A549 (cell line): Measurements from ENCODE around the gene EBLN2.

ENCODE experiments used
- CEBPB ChIP-seq, 2 experiments: fragments of >200 bp in 1 of 2; sonication (Bioruptor Twin) in 1 of 2; formaldehyde crosslinking in 1 of 2; IDR thresholded peaks; 2 replicates each; pipeline ENCODE4 v1.6.1; 2012 to 2016
- CHD4 ChIP-seq: fragments of 200-600 bp; sonication (generic); IDR thresholded peaks from 2 replicates; pipeline ENCODE4 v1.6.1; 2016; ENCODE audit warnings: antibody characterized with exemption, mild to moderate bottlenecking, borderline replicate concordance
- GATA3 ChIP-seq: IDR thresholded peaks from 2 replicates; pipeline ENCODE4 v1.6.1; 2012; ENCODE audit warnings: borderline replicate concordance
- JUN ChIP-seq, 2 experiments: fragments of >200 bp; sonication (Bioruptor Twin); formaldehyde crosslinking; IDR thresholded peaks; 2 replicates in 1 of 2; 3 replicates in 1 of 2; pipeline ENCODE4 v1.6.1; 2016 to 2017
- KDM1A ChIP-seq: fragments of 200-600 bp; sonication (generic); IDR thresholded peaks from 2 replicates; pipeline ENCODE4 v1.6.1; 2016; ENCODE audit warnings: low read depth, mild to moderate bottlenecking
- NR3C1 ChIP-seq: fragments of >200 bp; sonication (Bioruptor Twin); formaldehyde crosslinking; IDR thresholded peaks from 3 replicates; pipeline ENCODE4 v1.6.1; 2017
- POLR2A ChIP-seq: IDR thresholded peaks from 2 replicates; pipeline ENCODE4 v1.6.1; 2012; ENCODE audit warnings: mild to moderate bottlenecking, low read length
- POLR2AphosphoS2 ChIP-seq: conservative IDR thresholded peaks from 2 replicates; pipeline ENCODE4 v1.6.1; 2012; ENCODE audit warnings: low read length, improper control_type of control experiment, inconsistent platforms
- RAD21 ChIP-seq, 2 experiments: fragments of >200 bp in 1 of 2; sonication (Bioruptor Twin) in 1 of 2; formaldehyde crosslinking in 1 of 2; IDR thresholded peaks in 1 of 2; conservative IDR thresholded peaks in 1 of 2; 2 replicates in 1 of 2; 3 replicates in 1 of 2; pipeline ENCODE4 v1.6.1; 2012 to 2018; ENCODE audit warnings: inconsistent platforms in 1 of 2
- RARB ChIP-seq: fragments of 250-450 bp; sonication (Bioruptor Pico); IDR thresholded peaks from 2 replicates; pipeline ENCODE4 v1.8.0; 2021; ENCODE audit warnings: mild to moderate bottlenecking, moderate library complexity
- TF ChIP-seq, protein P1 (sequence below): fragments of >200 bp; sonication (Bioruptor Twin); formaldehyde crosslinking; IDR thresholded peaks from 3 replicates; pipeline ENCODE4 v1.5.1; 2016
- TF ChIP-seq, protein P2 (sequence below): IDR thresholded peaks from 2 replicates; pipeline ENCODE4 v1.6.1; 2012
- TF ChIP-seq, protein P3 (sequence below): fragments of 200-600 bp; sonication (generic); IDR thresholded peaks from 2 replicates; pipeline ENCODE4 v1.6.1; 2016; ENCODE audit warnings: antibody characterized with exemption, mild to moderate bottlenecking, moderate library complexity

DNA sequence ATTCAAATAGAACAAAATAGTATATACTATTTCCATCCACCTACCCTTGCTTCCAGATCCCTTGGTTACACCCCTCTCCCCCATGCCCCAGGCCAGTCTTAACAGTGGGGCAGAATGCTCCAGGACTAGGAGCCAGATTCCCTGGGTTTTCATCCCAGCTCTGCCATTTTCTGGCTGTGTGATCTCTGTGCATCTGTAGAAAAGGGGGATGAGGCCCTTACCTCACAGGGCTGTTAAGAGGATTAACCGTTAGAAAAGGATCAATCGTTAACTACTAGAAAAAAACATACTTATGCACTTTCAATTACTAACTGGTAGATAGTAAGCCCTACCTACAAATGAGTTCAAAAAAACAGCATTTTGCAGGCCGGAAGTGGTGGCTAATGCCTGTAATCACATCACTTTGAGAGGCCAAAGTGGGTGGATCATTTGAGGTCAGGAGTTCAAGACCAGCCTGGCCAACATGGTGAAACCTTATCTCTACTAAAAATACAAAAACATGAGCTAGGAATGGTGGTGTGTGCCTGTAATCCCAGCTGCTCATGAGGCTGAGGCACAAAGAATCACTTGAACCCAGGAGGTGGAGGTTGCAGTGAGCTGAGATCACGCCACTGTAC lies 11.7 kb downstream of the EBLN2 start:
- TF ChIP-seq, protein P1, sequence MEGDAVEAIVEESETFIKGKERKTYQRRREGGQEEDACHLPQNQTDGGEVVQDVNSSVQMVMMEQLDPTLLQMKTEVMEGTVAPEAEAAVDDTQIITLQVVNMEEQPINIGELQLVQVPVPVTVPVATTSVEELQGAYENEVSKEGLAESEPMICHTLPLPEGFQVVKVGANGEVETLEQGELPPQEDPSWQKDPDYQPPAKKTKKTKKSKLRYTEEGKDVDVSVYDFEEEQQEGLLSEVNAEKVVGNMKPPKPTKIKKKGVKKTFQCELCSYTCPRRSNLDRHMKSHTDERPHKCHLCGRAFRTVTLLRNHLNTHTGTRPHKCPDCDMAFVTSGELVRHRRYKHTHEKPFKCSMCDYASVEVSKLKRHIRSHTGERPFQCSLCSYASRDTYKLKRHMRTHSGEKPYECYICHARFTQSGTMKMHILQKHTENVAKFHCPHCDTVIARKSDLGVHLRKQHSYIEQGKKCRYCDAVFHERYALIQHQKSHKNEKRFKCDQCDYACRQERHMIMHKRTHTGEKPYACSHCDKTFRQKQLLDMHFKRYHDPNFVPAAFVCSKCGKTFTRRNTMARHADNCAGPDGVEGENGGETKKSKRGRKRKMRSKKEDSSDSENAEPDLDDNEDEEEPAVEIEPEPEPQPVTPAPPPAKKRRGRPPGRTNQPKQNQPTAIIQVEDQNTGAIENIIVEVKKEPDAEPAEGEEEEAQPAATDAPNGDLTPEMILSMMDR, result no peak
- TF ChIP-seq POLR2A, result no peak
- no peak for TF ChIP-seq CHD4
- no peak for TF ChIP-seq RARB
- no peak for TF ChIP-seq KDM1A
- no peak for TF ChIP-seq POLR2AphosphoS2
- TF ChIP-seq JUN (IDR thresholded peaks at IDR 0.05), result no peak
- TF ChIP-seq, protein P2, sequence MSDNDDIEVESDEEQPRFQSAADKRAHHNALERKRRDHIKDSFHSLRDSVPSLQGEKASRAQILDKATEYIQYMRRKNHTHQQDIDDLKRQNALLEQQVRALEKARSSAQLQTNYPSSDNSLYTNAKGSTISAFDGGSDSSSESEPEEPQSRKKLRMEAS, result no peak
- no peak for TF ChIP-seq RAD21 (conservative IDR thresholded peaks at IDR 0.05 in 1 of 2, IDR thresholded peaks at IDR 0.05 in 1 of 2)
- TF ChIP-seq, protein P3, sequence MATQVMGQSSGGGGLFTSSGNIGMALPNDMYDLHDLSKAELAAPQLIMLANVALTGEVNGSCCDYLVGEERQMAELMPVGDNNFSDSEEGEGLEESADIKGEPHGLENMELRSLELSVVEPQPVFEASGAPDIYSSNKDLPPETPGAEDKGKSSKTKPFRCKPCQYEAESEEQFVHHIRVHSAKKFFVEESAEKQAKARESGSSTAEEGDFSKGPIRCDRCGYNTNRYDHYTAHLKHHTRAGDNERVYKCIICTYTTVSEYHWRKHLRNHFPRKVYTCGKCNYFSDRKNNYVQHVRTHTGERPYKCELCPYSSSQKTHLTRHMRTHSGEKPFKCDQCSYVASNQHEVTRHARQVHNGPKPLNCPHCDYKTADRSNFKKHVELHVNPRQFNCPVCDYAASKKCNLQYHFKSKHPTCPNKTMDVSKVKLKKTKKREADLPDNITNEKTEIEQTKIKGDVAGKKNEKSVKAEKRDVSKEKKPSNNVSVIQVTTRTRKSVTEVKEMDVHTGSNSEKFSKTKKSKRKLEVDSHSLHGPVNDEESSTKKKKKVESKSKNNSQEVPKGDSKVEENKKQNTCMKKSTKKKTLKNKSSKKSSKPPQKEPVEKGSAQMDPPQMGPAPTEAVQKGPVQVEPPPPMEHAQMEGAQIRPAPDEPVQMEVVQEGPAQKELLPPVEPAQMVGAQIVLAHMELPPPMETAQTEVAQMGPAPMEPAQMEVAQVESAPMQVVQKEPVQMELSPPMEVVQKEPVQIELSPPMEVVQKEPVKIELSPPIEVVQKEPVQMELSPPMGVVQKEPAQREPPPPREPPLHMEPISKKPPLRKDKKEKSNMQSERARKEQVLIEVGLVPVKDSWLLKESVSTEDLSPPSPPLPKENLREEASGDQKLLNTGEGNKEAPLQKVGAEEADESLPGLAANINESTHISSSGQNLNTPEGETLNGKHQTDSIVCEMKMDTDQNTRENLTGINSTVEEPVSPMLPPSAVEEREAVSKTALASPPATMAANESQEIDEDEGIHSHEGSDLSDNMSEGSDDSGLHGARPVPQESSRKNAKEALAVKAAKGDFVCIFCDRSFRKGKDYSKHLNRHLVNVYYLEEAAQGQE, result no peak
- no peak for TF ChIP-seq NR3C1
- TF ChIP-seq GATA3, result no peak
- no peak for TF ChIP-seq CEBPB (IDR thresholded peaks at IDR 0.05)
